HG03378 (cell line): ENCODE results near the gene TTC23.

ENCODE experiments used
- ATAC-seq: cut with Tn5 transposase; IDR thresholded peaks from one replicate; pipeline ENCODE4 v1.9.1; 2021; ENCODE audit warnings: mild to moderate bottlenecking, moderate library complexity; ENCODE audit not compliant: unreplicated experiment

TTC23 gene

DNA sequence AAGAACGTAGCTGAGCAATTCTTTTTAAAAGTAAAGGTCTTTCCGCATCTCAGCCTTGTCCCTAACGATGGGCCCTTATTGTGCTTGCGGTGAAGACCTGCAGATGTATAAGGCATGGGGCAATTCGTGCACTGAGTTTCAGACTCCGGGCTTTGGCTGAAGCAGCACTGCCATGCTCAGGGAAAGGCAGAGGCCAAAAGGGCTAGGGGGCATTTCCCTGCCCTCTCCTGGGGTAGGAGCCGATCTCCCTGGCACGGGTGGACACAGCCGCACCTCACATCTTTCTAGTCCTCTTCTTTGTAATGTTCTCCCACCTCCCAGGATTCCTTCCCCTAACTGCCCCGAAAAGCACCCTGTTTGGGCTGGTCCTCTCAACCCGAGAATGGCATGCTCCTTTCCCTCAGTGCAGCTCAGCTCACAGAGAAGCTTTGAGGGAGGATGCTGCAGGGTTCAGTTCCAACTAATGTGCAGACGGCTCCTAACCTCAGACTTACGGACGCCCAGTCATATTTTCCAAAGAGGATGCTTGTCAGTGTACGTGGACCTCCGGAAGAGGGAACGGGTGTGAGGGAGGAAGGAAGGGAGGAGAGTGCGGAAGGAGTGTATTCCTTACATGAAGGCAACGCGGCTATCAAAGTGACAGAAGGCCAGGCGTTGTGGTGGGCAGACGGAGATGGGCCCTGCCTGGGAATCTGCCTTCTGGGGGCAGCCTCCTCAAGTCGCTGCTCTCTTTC, 83.3 kb downstream of the TTC23 start:
- ATAC-seq, result no peak

DNA sequence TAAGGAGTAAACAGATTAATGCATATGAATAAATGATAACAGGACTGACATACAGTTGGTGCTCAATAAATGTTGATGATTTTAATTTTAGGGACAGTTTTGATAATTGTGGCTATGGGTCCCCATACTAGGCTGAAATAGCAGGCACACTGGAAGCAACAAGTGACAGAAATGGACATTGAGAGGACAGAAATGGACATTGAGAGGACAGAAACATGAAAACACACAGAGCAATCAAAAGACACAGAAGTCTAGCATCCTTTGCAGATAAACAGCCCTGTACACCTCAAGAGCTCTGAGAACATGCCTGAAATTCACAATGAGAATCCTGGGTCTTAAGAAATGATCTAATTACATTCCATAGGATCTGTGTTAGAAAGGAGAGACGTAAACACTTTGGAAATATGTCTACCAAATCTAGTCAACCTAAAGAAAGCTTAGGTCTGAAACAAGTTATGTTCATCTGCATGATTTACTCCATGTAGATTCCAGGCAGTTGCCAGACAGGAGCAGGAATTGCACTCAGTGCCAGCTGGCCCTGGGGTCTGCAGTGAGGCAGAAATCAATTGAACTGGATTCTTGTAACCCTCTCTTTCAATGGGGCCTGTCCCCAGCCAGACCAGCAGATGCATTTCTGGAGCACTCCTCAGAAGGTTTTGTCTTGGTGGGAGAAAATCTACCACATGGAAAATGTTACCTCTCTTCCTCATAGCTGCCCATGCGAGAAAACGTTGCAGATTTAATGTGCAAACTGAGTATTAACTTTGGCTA, 84.2 kb downstream of the TTC23 start:
- no peak for ATAC-seq

DNA sequence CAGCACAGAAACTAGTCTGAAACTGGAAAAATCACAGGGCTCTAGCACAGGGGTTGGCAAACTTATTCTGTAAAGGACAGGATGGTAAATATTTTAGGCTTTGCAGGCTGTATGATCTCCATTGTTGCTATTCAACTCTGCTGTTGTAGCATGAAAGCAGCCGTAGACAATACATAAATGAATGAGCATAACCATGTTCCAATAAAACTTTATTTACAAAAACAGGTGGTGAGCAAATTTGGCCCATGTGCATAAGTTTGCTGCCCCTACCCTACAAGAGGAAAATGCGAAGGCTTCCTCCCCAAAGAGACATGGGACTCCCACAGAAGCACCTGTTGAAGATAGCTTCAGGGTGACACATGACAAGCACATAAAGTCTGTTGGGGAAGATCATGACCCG, 85.3 kb downstream of the TTC23 start:
- ATAC-seq, result no peak

DNA sequence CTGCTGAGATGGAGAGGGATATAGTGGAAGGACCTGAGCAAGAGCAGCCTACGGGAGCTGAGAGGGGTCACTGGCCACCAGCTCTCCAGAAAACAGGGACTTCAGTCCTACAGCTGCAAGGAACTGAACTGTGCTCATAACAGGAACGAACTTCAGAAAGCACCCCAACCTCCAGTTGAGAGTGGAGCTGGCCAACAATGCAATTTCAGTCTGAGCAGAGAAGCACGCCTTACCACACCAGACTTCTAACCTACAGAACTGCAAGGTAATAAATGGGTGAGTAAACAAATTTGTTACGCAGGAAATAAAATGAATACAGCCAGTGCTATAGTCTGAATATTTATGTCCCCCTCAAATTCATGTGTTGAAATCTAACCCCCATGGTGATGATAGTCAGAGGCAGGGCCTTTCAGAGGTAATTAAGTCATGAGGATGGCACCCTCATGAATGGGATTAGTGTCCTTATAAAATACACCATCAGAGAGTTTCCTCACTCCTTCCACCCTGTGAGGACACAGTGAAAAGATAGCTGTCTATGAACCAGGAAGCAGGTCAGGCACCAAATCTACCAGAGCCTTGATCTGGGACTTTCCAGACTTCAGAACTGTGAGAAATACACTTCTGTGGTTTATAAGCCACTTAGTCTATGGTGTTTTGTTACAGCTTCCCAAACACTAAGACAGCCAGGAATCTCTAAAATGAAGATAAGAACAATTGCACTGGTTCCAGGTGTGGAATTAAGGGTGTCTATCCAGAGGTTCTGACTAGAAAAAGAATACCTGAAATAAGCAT, 85.9 kb downstream of the TTC23 start:
- no peak for ATAC-seq

GRCh38 chr15:99158626-99159412, 90.6 kb downstream of the TTC23 start:
- no peak for ATAC-seq

DNA sequence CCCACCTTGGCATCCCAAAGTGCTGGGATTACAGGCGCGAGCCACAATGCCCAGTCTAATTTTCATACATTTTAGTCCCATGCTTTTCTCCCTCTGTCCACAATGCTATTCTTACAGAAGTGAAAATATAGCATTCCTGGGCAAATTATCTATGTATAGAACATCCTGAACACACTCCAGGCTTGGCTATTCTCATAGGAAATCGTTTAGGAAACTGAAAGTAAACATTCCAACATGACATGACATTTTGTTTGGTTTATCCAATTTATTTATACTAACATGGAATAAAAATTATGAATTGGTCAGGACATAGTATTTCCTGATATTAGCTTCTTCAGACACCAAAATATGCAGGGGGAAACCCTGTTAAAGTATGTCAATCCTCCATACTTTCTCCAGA, 91.9 kb downstream of the TTC23 start:
- ATAC-seq, result no peak

- no peak for ATAC-seq
Measured at GRCh38 chr15:99155961-99156443, 93.4 kb downstream of the TTC23 start.

DNA sequence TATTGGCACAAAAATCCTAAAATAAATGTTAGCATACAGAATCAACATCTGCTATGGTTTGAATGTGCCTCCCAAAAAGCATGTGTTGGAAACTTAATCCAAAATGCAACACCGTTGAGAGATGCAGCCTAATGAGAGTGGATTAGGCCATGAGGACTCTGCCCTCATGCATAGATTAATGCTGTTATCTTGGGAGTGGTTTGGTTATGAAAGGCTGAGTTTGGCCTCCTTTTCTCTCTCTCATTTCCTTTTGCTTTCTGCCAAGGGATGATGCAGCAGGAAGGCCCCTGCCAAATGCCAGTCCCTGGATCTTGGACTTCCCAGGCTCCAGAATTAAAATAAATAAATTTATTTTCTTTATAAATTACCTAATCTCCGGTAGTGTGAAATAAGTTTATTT, 95.1 kb downstream of the TTC23 start:
- ATAC-seq, result no peak

DNA sequence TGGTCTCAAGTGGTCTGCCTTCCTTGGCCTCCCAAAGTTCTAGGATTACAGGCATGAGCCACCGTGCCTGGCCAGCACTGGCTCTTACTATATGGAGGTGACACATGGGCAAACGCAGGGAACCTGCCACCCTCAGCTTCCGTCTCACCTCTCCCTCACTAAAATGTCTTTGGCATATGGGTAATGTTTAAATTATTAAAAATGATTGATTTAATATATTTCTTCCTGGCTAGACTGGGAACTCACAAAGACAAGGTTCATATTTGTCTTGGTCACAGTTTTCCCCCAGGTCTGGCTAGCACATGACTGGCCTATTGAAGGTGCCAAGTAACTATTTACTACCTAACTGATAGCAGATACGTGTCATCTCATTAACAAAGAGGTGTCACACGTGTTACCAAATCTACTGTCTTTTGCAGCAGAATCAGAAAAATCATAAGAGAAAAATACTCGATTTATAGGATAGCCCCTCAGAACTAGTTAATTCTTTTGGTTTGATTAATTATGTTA, 96.3 kb downstream of the TTC23 start:
- no peak for ATAC-seq

GRCh38 chr15:99151156-99151555, 98.2 kb downstream of the TTC23 start:
- no peak for ATAC-seq

GRCh38 chr15:99149366-99149765, 100.0 kb downstream of the TTC23 start:
- no peak for ATAC-seq

- no peak for ATAC-seq
Measured at GRCh38 chr15:99148851-99149276, 100.5 kb downstream of the TTC23 start.

DNA sequence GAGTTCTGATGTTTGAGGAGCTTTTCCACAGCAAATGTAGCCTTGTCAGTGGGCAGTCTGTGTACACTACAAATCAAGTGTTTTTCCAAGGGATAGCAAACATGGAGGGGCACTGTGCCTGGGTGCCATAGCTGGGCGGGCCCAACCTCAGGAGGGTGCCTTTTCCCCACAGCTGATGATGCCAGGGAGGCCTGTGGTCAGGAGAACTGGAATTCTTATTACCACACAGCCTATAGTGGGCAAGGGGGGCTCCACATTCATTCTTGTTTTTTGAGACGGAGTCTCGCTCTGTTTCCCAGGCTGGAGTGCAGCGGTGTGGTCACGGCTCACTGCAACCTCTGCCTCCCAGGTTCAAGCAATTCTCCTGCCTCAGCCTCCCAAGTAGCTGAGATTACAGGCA, 102.7 kb downstream of the TTC23 start:
- no peak for ATAC-seq

- no peak for ATAC-seq
Measured at GRCh38 chr15:99145778-99146177, 103.6 kb downstream of the TTC23 start.

DNA sequence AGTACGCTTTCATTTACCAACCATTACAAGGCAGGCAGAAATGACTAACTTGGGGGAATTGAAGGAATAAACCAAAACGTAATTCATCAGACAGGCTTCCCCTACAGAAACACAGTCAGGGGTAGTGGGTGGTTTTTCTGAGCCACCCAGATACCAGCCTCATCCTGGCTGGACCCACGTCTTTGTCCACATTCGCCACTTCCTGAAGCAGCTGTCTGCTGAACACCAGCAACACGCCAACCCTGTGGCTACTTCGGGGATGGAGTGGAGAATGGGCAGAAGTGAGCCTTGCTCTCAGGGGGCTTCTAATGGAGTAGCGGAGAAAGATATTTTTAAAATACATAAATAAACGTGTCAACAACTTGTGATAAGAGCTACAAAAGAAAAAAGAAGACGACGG, 104.4 kb downstream of the TTC23 start:
- ATAC-seq, result no peak

DNA sequence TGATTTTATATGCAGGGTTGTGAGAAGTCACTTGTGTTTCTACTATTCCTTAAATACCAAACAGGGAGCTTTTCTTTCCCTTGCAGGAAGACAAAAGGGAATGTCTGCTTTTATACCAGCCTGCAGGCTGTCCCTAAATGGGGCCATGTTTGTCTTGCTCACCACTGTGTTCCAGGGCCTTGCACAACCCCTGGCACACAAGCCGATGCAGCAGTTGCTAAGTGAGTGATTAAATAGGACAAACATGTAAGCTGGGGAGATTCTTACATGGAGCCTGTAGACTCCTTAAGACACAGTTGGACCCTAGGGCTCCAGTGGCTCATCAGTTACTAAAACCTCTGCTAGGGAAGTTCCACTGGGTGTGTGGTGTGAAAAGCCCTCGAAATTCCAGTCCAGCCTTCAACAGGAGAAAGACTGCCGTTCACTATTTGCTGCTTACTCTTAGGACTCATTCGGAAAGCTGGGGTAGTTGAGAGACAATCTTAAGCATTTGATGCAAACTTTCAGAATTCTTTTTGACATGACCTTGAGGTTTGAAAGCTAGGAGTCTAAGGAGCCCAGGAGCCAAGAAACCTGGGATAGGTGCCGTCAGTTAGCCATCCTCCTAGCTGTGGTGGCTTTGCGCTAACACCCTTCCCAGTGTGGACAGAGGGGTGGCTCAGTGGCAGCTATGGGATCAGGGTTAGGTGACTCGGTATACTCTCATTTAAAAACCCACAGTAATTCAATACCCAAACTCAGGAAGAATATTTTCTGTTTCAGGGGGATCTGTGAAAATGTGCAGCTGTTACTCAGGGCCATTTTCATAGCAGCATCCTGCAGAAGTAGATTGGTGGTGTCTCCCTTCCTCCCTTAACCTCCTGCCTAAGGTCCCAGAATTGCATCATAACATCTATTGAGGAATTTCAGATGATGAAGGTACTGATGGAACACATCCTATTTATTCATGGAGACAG, 105.4 kb downstream of the TTC23 start:
- ATAC-seq, result no peak

DNA sequence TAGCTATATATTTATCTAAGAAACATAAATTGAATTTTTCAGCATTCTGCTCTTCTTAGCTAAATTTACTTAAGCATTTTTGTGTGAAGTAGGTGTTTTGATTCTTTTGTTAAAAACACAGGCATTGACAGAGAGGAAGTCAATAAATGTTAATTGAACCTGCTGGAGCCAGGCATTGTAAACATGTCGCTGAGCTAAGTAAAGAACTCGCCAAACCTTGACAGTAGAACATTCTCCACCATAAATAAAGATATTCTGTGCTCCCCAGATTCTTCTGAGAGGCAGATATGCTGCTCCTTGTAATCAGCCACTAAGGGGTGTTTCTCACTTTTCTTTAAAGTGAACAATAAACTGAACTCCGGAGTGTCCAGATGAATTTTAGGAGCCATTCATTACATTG, 106.1 kb downstream of the TTC23 start:
- no peak for ATAC-seq

DNA sequence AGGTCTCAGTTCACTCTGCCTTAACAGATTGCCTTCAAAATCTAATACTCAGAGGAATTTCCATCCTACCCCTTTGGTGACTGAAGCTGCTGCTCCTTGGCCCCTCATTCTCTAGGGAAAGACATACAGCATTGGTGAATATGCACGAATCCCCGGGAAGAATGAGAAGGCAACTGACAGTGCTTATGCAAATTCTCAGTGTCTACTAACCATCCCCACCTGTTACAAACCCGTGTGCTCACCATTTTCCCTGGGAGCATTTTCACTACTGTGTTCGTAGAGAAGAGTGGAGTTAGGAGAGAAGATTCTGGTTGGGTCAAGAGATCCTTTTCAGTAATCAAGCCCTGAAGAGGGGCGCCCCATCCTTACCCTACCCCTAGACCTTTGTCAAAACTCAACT, 106.8 kb downstream of the TTC23 start:
- ATAC-seq, result no peak

DNA sequence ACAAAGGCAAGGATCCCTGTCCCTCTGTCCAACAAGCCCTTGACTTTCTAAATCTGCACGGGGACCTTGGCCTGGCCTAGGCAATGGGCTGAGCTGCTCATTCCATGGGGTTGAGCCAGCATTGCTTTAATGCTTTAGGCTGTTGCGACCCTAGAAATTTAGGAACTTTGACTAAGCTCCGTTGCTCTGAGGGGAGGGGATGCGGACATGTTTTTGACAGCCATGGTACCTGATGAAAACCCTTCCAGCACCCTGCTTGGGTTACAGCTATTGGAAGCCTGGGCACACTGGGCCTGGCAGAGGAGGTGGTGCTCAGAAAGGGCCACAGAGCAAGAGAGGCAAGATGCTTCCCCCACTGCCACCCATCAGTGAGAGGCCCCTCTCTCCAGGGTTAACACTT, 107.4 kb downstream of the TTC23 start:
- ATAC-seq, result no peak
